HG03139 (cell line): ENCODE measurements around the gene ARHGEF37.
A peak's percentile ranks its signal among the peaks of the same experiment; 100 is the strongest.
"Not testable (repeated sequence)": the region's sequence is repeated elsewhere in the genome, so short reads cannot be mapped to it uniquely, and the experiment has no call there.

Experiments
- ATAC-seq: cut with Tn5 transposase; IDR thresholded peaks from one replicate; pipeline ENCODE4 v1.9.1; 2021; ENCODE audit not compliant: unreplicated experiment

The ARHGEF37 gene

DNA sequence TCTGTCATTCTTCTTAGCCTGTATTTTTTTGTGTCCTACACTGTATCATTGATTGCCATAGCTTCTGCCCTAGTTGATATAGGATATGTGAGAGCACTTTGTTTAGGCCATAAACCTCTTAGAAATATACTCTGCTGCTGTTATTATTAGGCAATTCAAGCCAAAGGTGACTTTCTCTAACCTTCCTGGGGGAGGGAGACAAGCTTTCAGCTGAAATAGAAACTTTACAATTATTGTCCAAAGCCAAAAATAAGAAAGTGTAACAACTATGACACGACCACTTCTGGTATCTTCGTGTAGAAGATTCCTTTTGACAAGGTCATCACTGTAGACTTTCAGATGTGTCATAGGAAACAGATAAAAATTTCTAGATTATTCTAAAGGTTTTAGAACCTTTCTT lies 17.8 kb upstream of the ARHGEF37 start:
- ATAC-seq = no peak

DNA sequence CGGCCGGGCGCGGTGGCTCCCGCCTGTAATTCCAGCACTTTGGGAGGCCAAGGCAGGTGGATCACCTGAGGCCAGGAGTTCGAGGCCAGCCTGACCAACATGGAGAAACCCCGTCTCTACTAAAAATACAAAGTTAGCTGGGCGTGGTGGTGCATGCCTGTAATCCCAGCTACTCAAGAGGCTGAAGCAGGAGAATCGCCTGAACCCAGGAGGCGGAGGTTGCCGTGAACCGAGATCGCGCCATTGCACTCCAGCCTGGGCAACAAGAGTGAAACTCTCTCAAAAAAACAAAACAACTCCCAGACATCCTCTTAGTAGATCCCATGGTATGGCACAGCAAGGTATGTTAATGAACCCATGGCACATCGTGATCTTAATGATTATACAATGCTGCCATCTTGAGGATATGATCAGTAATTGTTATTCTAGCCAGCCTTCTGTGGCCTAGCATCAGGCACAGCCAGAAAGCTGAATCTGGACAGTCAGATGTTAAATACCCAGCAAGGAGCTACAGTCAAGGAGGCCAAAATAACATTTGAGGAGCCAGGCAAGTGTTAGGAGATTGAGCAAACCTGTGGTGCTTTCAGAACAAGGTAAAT lies 16.7 kb upstream of the ARHGEF37 start:
- peak; percentile 82 for ATAC-seq

DNA sequence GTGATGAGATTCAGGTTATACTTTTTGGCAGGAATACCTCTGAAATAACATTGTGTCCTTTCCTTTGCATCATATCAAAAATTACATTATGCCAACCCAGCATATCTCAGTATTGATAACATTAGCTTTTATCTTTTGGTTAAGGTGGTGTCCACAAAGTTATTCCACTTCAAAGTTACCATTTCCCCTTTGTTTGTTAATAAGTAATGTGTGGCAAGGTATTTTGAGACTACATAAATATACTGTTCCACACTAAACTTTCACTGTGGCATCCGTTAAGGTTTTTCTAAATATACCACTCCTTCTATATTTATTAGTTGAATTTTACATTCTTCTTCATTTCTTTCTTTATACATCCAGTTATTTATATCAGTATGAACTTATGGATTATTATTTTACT lies 14.1 kb upstream of the ARHGEF37 start:
- ATAC-seq = no peak

- no peak for ATAC-seq
Measured at GRCh38 chr5:149572170-149572569, 9.1 kb upstream of the ARHGEF37 start.

GRCh38 chr5:149572576-149573231 lies 8.6 kb upstream of the ARHGEF37 start:
- ATAC-seq = no peak

GRCh38 chr5:149575131-149575530 lies 6.2 kb upstream of the ARHGEF37 start:
- ATAC-seq = no peak

GRCh38 chr5:149576021-149576420 lies 5.3 kb upstream of the ARHGEF37 start:
- ATAC-seq = no peak

- no peak for ATAC-seq
Measured at GRCh38 chr5:149578896-149579295, 2.4 kb upstream of the ARHGEF37 start.

DNA sequence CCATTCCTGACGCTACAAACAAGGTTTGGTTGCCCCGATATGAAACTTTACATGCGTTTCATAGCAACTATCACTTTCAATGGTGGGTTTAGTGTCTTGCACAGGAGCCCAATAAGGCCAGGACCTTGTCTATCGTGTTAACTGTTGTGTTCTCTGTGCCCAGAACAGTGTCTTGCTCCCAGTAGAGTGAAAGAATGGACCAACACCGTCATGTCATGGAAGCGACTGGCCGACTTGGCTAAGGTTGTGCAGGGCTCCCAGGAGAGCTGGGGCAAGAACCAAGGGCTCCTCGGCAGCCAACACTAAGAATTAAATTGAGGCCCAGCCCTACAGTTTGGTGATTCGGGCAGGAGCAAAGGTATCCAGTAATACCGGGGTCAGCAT lies 498 bp upstream of the ARHGEF37 start:
- no peak for ATAC-seq

DNA sequence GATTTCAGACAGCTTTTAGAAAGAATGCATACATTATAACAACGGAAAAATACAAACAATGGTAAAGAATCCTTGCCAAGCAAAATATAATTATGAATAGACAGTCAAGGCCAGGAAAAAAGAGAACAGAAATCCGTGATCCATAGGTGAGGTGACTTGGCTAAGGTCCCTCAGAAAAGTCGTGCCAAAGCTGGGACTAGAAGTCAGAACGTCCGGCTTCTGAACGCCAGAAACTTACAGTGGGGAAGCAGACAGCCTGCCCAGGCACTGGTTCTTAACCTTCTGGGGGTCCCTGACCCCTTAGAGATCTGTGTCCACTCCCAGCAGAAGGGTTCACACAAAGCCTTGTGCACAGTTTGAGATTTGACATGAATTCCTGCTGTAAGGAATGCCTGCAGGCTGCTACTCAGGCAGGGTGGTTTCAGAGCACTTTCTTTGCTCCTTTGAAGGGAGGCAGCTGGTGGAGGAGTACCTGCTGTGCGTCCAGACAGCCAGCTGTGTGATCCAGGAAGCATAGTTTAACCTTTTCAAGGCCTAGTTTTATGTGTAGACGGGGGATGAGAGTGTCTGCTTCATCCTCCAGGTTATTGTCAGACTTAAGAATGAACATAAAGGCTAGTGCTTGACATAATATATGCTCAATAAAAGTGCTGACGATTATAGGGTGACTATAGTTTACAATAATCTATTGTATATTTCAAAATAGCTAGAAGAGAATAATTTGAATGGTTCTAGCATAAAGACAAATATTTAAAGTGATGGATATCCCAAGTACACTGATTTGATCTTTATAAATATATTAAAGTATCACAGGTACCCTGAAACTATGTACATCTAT lies 852 bp downstream of the ARHGEF37 start:
- no peak for ATAC-seq

DNA sequence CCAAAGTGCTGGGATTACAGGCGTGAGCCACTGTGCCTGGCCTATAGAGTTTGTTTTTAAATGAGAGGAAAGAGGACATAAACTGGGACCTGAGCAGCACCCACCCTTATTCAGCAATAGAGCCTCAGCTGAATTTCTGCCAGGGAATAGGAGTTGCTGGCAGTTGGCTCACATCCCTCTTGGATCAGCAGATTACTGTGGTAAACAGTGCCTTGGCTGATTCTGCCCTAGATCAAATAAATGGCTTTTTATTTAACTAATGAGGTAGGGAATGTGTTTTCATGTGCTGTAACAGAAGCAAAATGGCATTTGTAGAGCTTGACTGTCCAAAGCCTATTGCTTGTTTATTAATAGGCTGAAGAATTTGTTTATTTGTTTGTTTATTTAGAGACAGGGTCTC lies 2.1 kb downstream of the ARHGEF37 start:
- ATAC-seq = no peak

DNA sequence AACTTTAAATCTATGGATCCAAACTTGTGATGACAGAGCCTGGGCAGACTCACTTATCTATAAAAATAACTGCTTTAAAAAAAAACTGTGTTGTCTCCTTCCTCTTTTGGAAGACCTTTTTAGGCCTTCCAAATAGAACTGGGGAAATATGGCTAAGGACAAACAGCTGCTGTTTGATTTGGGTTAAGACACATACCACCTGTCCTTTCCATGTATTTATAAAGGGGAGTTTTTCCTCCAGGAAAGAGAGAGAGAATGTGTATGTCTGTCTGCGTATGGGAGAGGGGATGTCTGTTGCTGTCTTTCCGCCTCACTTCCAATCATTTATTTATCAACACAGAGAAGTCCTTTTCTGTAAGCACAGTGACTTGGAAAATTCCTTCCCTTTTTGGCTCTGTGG lies 2.8 kb downstream of the ARHGEF37 start:
- no peak for ATAC-seq

GRCh38 chr5:149585910-149586309 lies 4.6 kb downstream of the ARHGEF37 start:
- no peak for ATAC-seq

- ATAC-seq = no peak
Measured at GRCh38 chr5:149586708-149587318, 5.5 kb downstream of the ARHGEF37 start.

GRCh38 chr5:149588936-149589335 lies 7.6 kb downstream of the ARHGEF37 start:
- no peak for ATAC-seq

DNA sequence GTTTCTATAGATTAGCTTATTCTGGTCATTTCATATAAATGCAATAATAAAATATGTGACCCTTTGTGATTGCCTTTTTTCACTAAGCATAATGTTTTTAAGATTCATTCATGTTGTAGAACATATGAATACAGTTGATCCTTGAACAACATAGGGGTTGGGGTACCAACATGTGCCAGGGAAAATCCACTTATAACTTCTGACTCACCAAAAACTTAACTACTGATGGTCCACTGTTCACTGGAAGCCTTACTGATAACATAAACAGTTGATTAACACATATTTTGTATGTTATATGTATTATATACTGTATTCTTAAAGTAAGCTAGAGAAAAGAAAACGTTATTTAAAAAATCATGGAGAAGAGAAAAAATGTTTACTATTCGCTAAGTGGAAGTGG lies 12.1 kb downstream of the ARHGEF37 start:
- ATAC-seq = no peak

GRCh38 chr5:149594206-149594895 lies 13.1 kb downstream of the ARHGEF37 start:
- no peak for ATAC-seq

DNA sequence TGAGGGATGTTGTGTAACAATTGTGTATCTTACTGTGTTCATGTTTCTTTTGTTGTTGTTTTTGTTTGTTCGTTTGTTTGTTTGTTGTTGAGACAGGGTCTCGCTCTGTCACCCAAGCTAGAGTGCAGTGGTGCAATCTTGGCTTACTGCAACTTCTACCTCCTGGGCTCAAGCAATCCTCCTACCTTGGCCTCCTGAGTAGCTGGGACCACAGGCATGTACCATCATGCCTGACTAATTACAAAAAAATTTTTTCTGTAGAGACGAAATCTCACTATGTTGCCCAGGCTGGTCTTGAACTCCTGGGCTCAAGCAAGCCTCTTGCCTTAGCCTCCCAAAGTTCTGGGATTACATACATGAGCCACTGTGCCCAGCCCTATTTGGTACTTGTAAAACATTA lies 13.8 kb downstream of the ARHGEF37 start:
- ATAC-seq = not testable (repeated sequence)

DNA sequence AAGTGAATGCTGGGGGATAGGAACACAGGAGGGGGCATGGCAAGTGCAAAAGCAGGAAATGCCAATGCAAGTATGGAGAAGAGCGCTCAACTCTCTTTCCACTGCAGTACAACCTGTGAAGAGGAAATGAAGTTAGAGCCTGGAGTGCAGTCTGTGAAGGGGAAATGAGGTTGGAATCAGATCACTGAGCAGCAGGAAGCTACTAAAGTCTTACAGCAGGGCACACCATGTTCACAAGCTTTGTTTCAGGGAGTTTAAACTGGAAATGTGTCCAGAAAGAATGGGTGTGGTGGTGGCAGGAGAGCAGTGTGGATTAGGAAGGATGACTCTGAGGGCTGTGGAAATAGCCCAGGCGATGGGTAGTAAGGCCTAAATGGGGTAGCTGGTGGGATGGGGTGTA lies 15.4 kb downstream of the ARHGEF37 start:
- ATAC-seq = no peak

DNA sequence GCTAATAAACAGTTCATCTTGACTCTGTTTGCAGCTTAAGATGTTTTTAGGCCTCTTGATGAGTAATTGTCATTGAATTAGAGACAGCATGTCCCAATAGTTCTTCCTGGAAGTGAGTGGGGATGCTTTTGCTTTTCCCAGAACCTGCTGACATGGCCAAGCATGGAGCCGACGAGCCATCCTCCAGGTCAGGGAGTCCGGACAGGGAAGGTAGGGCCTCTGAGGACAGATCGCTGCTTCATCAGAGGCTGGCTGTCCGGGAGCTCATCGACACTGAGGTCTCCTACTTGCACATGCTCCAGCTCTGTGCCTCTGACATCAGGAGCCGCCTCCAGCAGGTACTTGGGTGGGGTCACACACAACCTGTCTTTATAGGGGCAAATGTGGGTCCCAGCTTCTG lies 16.3 kb downstream of the ARHGEF37 start:
- ATAC-seq = no peak

DNA sequence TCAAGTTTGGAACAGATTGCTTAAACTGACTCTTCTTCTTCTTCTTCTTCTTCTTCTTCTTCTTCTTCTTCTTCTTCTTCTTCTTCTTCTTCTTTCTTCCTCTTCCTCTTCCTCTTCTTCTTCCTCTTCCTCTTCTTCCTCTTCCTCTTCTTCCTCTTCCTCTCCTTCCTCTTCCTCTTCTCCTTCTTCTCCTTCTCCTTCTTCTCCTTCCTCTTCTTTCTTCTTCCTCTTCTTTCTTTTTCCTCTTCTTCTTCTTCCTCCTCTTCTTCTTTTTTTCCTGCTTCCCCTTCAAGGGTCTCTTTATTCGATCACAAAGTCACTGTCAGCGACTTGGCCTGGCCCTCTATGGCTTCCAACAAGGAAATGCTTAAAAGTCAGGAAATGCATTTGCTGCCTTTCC lies 16.9 kb downstream of the ARHGEF37 start:
- not testable (repeated sequence) for ATAC-seq
